ENCODE measurements around the gene HNF4A. TPM values are rescaled to one million over a fixed set of nuclear protein-coding genes. Genes with fewer than 3 reads are reported as not detected.
A peak's percentile ranks its signal among the peaks of the same experiment; 100 is the strongest.

Gene HNF4A
- total and polyA plus RNA-seq, 2 of the 13 experiments (the other 11 are each of a cell fraction or from before 2014, with no cell fraction given), result 80.9 to 169 TPM

GRCh38 chr20:44392776-44393607 is 37.5 kb downstream of the HNF4A start (continued):
- no peak for TF ChIP-seq ZNF318 (CRISPR knock-in tag; IDR thresholded peaks at IDR 0.05)
- no peak for TF ChIP-seq ZNF367 (CRISPR knock-in tag; IDR thresholded peaks at IDR 0.05; ENCODE audit: borderline replicate concordance)
- TF ChIP-seq GRHL1 (CRISPR knock-in tag; conservative IDR thresholded peaks at IDR 0.05), result no peak
- peak; percentile 72 for TF ChIP-seq ZNF441 (CRISPR knock-in tag; IDR thresholded peaks at IDR 0.05; ENCODE audit: borderline replicate concordance)
- peak; percentile 89 for TF ChIP-seq IKZF4 (CRISPR knock-in tag; IDR thresholded peaks at IDR 0.05; ENCODE audit: borderline replicate concordance, low read depth, not compliant biosample characterization)
- no peak; the same call in 1 of the 2 replicates for TF ChIP-seq POLR2AphosphoS2 (IDR thresholded peaks at IDR 0.05; ENCODE audit: low read depth, low read length)
- TF ChIP-seq RFXAP (CRISPR knock-in tag; IDR thresholded peaks at IDR 0.05; ENCODE audit: borderline replicate concordance), result no peak
- TF ChIP-seq ZNF891 (CRISPR knock-in tag; IDR thresholded peaks at IDR 0.05), result peak; percentile 94
- TF ChIP-seq ZNF567 (CRISPR knock-in tag; IDR thresholded peaks at IDR 0.05; ENCODE audit: borderline replicate concordance), result no peak
- TF ChIP-seq EHMT2 (IDR thresholded peaks at IDR 0.05; ENCODE audit: borderline replicate concordance, low read depth, low read length), result no peak
- TF ChIP-seq PRDM10 (CRISPR knock-in tag; IDR thresholded peaks at IDR 0.05; ENCODE audit: low read depth), result peak; percentile 17; the same call in 1 of the 2 replicates
- TF ChIP-seq IRF2 (CRISPR knock-in tag; IDR thresholded peaks at IDR 0.05), result peak; percentile 45; the same call in 1 of the 2 replicates
- 0 out of 2 replicates have a peak, but pooled peaks have one; percentile 35 for TF ChIP-seq ZSCAN20 (CRISPR knock-in tag; IDR thresholded peaks at IDR 0.05; ENCODE audit: borderline replicate concordance)
- no peak for TF ChIP-seq ARNTL (CRISPR knock-in tag; IDR thresholded peaks at IDR 0.05)
